Osteoblast (primary cell): Measurements from ENCODE around the gene PLOD1. TPM values are rescaled to one million over a fixed set of nuclear protein-coding genes. Genes with fewer than 3 reads are reported as not detected.

ENCODE experiments used
- DNase-seq: peaks from one replicate; pipeline ENCODE4 v3.0.0; 2011; ENCODE audit warnings: low spot score, mixed read lengths; ENCODE audit not compliant: insufficient read length; ENCODE audit errors: missing footprints
- H2AFZ ChIP-seq: 2 replicates; pipeline ENCODE4 v1.6.0; 2011; ENCODE audit warnings: mild to moderate bottlenecking, low read length
- H3K27ac ChIP-seq: 2 replicates; pipeline ENCODE4 v1.5.1; 2011; ENCODE audit warnings: mild to moderate bottlenecking, low read depth, low read length, moderate library complexity
- H3K27me3 ChIP-seq: 2 replicates; pipeline ENCODE4 v1.6.0; 2012; ENCODE audit warnings: mild to moderate bottlenecking, control low read depth, inconsistent platforms, low read length, moderate library complexity; ENCODE audit not compliant: insufficient read depth
- H3K36me3 ChIP-seq: 2 replicates; pipeline ENCODE4 v1.5.1; 2011; ENCODE audit warnings: mild to moderate bottlenecking, low read length, control low read depth, moderate library complexity; ENCODE audit not compliant: insufficient read depth
- H3K4me1 ChIP-seq: 2 replicates; pipeline ENCODE4 v1.5.1; 2011; ENCODE audit warnings: mild to moderate bottlenecking, low read length, control low read depth, moderate library complexity; ENCODE audit not compliant: insufficient read depth
- H3K4me2 ChIP-seq: 2 replicates; pipeline ENCODE4 v1.6.0; 2011; ENCODE audit warnings: mild to moderate bottlenecking, low read length; ENCODE audit not compliant: insufficient read depth
- H3K4me3 ChIP-seq: fragments of 200-600 bp; sonication (generic); 3 replicates; pipeline ENCODE4 v1.5.1; 2012; ENCODE audit warnings: mild to moderate bottlenecking, low read length, inconsistent platforms; ENCODE audit not compliant: insufficient read depth
- H3K79me2 ChIP-seq: 2 replicates; pipeline ENCODE4 v1.6.0; 2012; ENCODE audit warnings: mild to moderate bottlenecking, low read length, control low read depth, inconsistent platforms; ENCODE audit not compliant: insufficient read depth
- H3K9me3 ChIP-seq: 2 replicates; pipeline ENCODE4 v1.5.1; 2011; ENCODE audit warnings: low read depth, low read length, control low read depth
- H4K20me1 ChIP-seq: 2 replicates; pipeline ENCODE4 v1.6.0; 2012; ENCODE audit warnings: mild to moderate bottlenecking, low read length, control low read depth; ENCODE audit not compliant: insufficient read depth
- CTCF ChIP-seq: IDR thresholded peaks from 2 replicates; pipeline ENCODE4 v1.5.1; 2011; ENCODE audit warnings: mild to moderate bottlenecking, low read depth, low read length, moderate library complexity; ENCODE audit errors: extremely low read depth
- total RNA-seq: library from RNA; depleted of rRNA; stranded (reverse); fragments of >200 nt; gene quantifications from 2 replicates; pipeline ENCODE4 v1.2.3, GENCODE V29; 2012

Gene PLOD1
- total RNA-seq, 1 donor, result 281 TPM

GRCh38 chr1:11985171-11985570 lies 50.7 kb downstream of the PLOD1 start:
- H3K27me3 ChIP-seq, result no peaks in the 10 kb centered on the region
- H3K4me2 ChIP-seq, result no peak overlapping the region
- peaks cover 17% of the 10 kb centered on the region for H3K4me1 ChIP-seq
- H3K36me3 ChIP-seq, result peaks cover 54% of the 10 kb centered on the region
- no peaks in the 10 kb centered on the region for H3K9me3 ChIP-seq
- H4K20me1 ChIP-seq, result peaks cover 33% of the 10 kb centered on the region
- TF ChIP-seq CTCF, result no peak
- no peak overlapping the region for H3K4me3 ChIP-seq
- H3K79me2 ChIP-seq, result peaks cover 93% of the 10 kb centered on the region
- DNase-seq, result no peak
- no peak overlapping the region for H3K27ac ChIP-seq
- no peak overlapping the region for H2AFZ ChIP-seq

- peak; percentile 92 for DNase-seq
- Histone ChIP-seq H3K36me3 (peaks cover 60% of the 10 kb centered on the region), H3K79me2 (peaks cover 95% of the 10 kb centered on the region), H3K4me3 (no peak overlapping the region), H3K4me2 (peak overlapping the region; percentile 3), H4K20me1 (peaks cover 39% of the 10 kb centered on the region), H2AFZ (no peak overlapping the region), H3K4me1 (peaks cover 14% of the 10 kb centered on the region), H3K27me3 (no peaks in the 10 kb centered on the region), H3K9me3 (no peaks in the 10 kb centered on the region), H3K27ac (peak overlapping the region; percentile 52)
- TF ChIP-seq CTCF, result no peak
Measured at GRCh38 chr1:11985851-11986250, 51.3 kb downstream of the PLOD1 start.

GRCh38 chr1:11989669-11990068 lies 55.2 kb downstream of the PLOD1 start:
- no peaks in the 10 kb centered on the region for H3K9me3 ChIP-seq
- DNase-seq, result no peak
- peaks cover 24% of the 10 kb centered on the region for H4K20me1 ChIP-seq
- no peaks in the 10 kb centered on the region for H3K27me3 ChIP-seq
- no peak overlapping the region for H3K27ac ChIP-seq
- no peak overlapping the region for H2AFZ ChIP-seq
- H3K4me2 ChIP-seq, result no peak overlapping the region
- peaks cover 6% of the 10 kb centered on the region for H3K4me1 ChIP-seq
- no peak overlapping the region for H3K4me3 ChIP-seq
- H3K79me2 ChIP-seq, result peaks cover 63% of the 10 kb centered on the region
- no peak for TF ChIP-seq CTCF
- H3K36me3 ChIP-seq, result peaks cover 54% of the 10 kb centered on the region

- Histone ChIP-seq H3K4me3 (no peak overlapping the region), H3K9me3 (no peaks in the 10 kb centered on the region), H3K27me3 (no peaks in the 10 kb centered on the region), H2AFZ (no peak overlapping the region), H3K4me1 (peaks cover 6% of the 10 kb centered on the region), H3K4me2 (no peak overlapping the region), H3K27ac (no peak overlapping the region), H3K36me3 (peaks cover 53% of the 10 kb centered on the region), H4K20me1 (peaks cover 21% of the 10 kb centered on the region), H3K79me2 (peaks cover 57% of the 10 kb centered on the region)
- DNase-seq, result no peak
- no peak for TF ChIP-seq CTCF
Measured at GRCh38 chr1:11990303-11991032, 56.0 kb downstream of the PLOD1 start.
